ENCODE measurements around the gene MRPL37.
A peak's percentile ranks its signal among the peaks of the same experiment; 100 is the strongest.
"Not testable (repeated sequence)": the region's sequence is repeated elsewhere in the genome, so short reads cannot be mapped to it uniquely, and the experiment has no call there.

The MRPL37 gene

DNA sequence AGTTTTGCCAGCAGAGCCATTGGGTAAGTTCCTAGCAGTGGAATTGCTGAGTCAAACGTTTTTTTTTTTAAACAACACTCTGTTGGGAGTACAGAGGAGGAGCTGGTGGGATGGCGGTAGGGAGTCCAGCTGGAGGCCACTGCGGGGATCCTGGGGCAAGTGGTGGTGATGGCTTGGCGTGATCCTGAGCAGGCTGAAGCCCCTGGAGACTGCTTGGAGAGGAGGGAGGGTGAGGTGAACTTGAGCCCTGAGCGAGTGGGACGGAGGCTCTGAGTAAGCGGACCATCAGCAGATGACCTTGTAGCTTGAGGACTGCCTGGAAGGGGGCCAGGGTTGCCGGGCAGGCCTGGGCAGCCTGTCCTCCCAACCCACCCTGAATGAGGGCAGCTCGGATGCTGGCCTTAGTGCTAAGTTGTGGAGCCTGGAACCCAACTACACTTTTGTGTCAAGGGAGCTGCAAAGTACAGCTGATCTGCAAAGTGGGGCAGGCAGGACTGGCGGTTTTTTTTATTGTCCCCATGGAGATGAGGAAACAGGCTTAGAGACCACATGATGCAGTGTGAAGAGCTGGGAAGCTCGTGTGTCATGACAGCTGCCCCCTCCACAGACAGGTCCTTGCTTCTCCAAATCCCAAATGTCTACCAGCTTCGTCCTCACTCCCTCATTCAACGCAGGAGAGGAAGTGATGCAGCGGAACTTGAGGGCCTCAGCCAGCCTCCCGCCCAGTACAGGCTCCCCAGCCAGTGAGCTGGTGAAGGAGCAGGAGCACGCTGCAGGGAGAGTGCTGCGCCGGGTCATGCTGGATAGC lies 20.2 kb downstream of the MRPL37 start:
- peak; percentile 61 for DNase-seq

DNA sequence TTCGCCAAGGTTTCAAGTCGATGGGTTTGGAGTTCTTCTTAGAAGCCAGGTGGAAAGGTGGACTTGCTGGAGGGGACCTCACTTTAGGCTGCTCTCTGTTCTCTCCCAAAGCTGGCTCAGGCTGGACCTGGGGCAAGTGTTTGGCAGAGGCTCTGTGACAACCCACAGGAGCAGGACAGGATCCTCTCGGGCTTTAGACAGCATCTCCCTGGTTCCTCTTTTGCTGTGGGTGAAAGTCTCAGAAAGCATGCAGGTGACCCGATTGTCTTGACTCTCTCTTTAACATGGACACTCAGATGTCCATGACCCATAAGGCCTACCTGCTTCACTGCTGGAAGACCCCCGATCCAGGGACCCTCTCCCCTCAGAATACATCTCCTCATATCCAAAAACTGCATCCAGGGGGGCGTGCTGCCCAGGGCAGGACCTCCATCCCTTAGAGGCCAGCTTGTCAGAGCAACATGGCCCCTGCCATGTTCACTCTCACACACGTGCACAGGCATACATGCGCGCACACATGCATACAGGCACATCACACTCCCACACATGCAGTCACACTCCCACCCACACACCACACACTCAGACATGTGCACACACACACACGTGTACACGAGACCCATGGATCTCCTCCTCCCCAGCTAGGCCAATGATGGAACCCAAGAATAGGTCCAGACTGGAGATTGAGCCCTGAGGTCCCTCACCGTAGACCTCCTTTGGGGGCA lies 21.3 kb downstream of the MRPL37 start:
- DNase-seq, result no peak

DNA sequence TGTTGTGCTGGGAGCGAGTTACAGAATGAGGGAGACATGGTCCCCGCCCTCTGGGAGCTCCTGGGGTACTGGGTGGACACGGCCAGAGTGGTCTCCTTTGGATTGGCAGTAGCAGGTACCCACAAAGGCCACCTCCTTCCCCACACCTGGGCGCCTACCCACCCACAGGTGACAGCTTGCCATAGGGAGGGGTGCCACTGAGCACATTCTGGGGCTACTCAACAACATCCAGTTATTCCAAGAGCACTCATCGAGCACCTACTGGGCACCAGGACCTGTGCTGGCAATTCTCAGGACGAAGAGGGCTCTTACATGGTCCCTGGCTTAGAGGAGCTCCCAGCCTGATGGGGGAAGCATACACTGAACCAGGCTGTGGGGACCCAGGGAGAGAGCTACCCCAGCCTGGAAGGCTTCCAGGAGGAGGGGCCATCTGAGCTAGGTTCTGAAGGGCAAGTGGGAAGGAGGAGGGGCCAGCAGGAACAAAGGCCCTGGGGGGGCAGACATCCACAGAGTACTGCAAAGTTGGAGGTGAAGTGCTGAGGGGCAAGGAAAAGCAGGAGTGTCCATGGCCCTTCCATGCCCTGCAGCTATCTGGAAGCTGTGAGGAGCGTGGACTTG lies 22.0 kb downstream of the MRPL37 start:
- no peak for DNase-seq

DNA sequence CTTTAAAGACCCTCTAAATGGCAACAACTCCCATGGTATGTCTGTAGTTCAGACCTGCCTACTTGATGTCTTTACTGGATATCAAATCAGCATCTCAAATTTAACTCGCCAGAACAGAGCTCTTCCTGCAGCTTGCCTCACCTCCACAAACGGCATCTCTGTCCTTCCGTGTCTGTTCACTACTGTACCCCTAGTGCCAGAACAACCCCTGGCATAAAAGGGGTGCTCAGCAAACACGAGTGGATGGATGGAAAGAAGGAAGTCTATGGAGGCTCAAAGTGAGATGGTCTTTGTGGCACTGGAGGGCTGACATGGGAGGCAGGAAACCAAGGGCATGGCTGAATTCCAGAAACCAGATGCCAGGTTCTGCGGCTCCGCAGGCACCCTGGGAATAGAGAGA lies 22.7 kb downstream of the MRPL37 start:
- DNase-seq, result no peak

- DNase-seq, result no peak
These were observed 23.7 kb downstream of the MRPL37 start for GRCh38 chr1:54223441-54224202.

- DNase-seq, result no peak
These were observed 24.3 kb downstream of the MRPL37 start for GRCh38 chr1:54224233-54224632.

- DNase-seq, result no peak
These were observed 25.4 kb downstream of the MRPL37 start for GRCh38 chr1:54225378-54225777.

- DNase-seq, result no peak
These were observed 26.1 kb downstream of the MRPL37 start for GRCh38 chr1:54225986-54226559.

DNA sequence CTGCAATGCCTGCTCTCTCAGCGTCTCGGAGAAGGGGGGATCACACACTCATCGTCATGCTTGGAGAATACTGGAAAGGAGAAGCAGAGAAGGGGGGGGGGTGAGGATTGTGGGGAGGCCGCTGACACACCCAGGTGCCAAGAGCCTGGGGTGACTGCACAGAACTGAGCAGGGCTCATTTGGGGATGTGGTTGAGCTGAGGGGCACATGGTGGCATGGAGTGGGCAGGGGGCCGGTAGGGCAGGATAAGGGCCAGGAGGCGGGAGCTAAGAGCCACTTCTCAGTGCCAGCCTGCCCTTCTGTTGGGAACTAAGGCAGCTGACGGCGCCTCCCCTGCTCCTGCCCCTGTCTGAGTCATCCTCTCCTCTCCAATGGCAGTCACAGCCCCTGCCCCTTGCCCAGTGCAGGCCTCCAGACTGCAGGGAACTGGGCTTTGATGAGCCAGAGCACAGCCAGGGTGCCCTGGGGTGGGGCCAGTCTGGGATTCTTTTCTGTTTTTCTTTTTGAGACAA lies 27.2 kb downstream of the MRPL37 start:
- DNase-seq, result no peak

DNA sequence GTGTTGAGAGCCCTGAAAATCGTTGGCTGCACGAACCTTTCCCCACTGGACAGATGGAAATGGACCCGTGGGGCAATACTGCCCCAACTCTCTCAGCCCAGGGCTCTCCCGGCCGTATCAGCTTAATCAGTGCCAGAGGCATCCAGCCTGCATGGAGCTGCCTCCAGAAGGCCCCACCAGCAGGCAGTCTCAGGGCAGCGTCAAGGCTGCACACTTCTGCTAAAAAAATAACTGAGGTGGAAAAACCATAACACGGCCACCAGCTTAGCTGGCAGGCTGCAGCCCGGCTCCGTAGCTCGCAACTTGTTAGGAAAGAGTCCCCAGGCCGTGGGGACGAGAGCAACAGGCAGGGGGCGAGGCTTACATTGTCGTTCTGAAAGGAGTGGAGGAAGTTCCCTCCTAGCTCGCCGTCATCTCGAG lies 27.9 kb downstream of the MRPL37 start:
- no peak for DNase-seq

DNA sequence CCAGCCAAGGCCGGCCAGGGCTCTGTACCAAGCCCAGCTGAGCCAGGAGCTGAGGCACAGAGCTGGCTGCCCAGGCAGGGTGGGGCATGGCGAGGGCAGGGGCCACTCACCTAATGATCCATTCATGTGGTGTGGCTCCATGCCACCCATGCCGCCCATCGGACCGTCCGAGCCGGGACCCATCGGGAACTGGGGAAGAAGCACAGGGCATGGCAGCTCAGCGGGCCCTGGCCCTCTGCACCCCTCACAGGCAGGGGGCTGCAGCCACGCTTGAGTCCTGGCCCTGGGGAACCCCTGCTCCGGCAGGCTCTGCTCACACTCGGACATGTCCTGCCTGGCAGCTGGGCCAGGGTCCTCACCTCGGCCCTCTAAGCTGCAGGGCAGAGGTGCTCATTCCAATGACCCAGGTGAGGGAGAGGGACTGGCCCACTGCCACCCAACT lies 28.7 kb downstream of the MRPL37 start:
- no peak for DNase-seq

DNA sequence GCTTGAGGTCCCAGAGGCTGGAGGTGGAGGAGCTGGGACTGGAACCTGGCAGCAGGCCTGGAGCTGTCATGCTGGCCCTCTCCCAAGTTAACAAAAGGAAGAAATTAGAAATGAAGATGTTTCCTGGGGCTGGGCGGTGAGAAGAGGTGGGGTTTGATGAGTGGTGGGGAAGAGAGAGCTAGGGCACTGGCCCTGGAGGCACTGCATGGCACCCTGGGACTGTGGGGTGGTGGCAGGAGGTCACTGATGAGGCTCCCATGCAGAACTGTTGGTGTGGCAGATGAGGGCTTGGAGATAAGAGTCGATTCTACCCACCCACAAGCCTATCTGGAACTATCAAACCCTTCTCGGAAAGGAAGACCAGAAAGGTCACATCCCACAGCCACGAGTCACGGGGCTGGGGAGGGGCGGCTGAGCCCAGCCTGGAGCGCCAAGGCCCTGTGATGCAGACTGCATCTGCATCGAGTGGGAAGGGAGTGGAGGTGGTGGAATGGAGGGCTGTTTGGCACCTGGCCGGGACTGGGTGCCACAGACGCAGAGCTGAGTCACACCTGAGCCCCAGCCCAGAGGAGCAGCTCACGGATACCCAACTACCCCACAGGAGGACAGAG lies 29.4 kb downstream of the MRPL37 start:
- DNase-seq, result no peak

DNA sequence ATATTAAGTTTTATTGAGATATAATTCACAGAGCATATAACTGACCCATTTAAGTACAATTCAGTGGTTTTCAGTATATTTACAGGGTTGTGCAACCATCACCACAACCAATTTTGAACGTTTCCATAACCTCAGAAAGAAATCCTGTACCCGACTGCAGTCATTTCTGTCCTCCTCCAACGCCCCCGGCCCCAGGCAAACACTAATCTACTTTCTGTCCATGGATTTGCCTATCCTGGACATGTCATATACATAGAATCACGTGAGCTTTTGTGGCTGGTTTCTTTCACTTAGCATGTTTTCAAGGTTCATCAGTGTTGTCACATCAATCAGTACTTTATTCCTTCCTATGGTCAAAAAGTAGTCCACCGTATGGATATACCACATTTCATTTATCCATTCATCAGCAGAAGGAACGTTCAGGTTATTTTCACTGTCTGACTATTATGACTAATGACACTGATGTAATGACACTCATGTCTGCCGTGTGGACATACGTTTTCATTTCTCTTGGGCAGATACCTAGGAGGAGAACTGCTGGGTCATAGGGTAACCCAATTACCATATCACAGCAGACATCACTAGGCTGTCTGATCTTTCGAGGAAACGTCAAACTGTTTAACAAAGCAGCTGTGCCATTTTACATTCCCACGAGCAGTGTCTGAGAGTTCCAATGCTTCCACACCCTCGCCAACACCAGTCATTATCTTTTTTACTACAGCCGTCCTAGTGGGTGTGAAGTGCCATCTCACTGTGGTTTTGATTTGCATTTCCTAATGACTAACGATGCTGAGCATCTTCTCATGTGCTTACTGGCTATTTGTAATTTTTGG lies 30.8 kb downstream of the MRPL37 start:
- no peak for DNase-seq

DNA sequence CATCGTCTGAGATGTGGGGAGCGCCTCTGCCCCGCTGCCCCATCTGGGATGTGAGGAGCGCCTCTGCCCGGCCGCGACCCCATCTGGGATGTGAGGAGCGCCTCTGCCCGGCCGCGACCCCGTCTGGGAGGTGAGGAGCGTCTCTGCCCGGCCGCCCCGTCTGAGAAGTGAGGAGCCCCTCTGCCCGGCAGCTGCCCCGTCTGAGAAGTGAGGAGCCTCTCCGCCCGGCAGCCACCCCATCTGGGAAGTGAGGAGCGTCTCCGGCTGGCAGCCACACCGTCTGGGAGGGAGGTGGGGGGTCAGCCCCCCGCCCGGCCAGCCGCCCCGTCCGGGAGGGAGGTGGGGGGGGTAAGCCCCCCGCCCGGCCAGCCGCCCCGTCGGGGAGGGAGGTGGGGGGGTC lies 33.2 kb downstream of the MRPL37 start:
- not testable (repeated sequence) for DNase-seq

- DNase-seq, result no peak
These were observed 34.3 kb downstream of the MRPL37 start for GRCh38 chr1:54234284-54234683.

- no peak for DNase-seq
These were observed 37.6 kb downstream of the MRPL37 start for GRCh38 chr1:54237586-54237985.

- no peak for DNase-seq
These were observed 38.5 kb downstream of the MRPL37 start for GRCh38 chr1:54238353-54239034.

GRCh38 chr1:54239035-54239383 lies 39.0 kb downstream of the MRPL37 start:
- DNase-seq, result no peak

- no peak for DNase-seq
These were observed 39.7 kb downstream of the MRPL37 start for GRCh38 chr1:54239631-54240031.

- no peak for DNase-seq
These were observed 40.9 kb downstream of the MRPL37 start for GRCh38 chr1:54240741-54241335.

Measured in GOT3 (cell line).